ENCODE data around the gene ARHGEF18. TPM values are rescaled to one million over a fixed set of nuclear protein-coding genes. Genes with fewer than 3 reads are reported as not detected.

ARHGEF18 gene
- polyA plus RNA-seq, 3 donors = 9.1 to 17.1 (median 12.7) TPM

DNA sequence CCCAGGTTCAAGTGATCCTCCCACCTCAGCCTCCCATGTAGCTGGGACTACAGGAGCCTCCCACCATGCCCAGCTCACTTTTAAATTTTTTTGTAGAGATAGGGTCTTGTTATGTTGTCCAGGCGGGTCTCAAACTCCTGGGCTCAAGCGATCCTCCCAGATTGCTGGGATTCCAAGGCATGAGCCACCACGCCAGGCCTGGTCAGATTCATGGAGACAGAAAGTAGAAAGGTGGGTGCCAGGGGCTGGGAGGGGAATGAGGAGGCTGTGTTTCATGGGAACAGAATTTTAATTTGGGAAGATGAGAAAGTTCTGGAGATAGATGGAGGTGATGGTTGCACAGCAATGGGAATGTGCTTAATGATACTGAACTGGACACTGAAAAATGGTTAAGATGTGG, 22.3 kb downstream of the ARHGEF18 start:
- WGBS, 3 donors = 88 to 94% (median 94%) methylated on average over 3 of the region's 3 CpGs

DNA sequence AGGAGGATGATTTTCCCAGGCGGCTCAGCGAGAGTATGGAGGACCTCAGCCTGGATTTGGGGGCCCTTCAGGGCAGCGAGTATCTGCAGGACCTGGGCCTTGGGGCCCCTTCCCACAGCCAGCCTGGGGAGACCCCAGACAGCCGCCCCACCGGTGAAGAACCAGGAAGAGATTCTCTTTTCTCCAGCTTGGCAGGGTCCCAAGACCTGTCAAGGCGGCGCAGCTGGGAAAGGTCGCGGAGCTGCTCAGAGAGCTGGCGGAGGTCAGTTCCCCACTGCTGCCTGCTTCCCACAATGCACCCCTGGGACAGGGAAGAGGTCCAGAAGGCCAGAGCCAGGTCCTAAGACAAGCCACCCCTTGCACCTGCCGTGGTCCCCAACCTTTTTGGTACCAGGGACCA, 24.1 kb downstream of the ARHGEF18 start:
- WGBS, 3 donors = 75 to 85% (median 84%) methylated on average over 9 to 11 of the region's 11 CpGs
- no peak overlapping the region for H3K27ac ChIP-seq (ENCODE audit: low read depth, low read length)

More for the DNA sequence above, 22.3 kb downstream of the ARHGEF18 start:
- no peak overlapping the region for H3K27ac ChIP-seq (ENCODE audit: low read depth, low read length)

DNA sequence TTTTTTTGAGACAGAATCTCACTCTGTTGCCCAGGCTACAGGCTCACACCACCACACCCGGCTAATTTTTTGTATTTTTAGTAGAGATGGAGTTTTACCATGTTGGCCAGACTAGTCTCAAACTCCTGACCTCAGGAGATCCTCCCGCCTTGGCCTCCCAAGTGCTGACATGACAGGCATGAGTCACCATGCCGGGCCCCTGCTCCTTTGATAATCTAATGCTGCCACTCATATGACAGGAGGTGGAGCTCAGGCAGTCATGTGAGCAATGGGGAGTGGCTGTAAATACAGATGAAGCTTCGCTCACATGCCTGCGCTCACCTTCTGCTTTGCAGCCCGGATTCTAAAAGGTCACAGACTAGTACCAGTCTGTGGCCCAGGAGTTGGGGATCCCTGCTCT, 25.1 kb downstream of the ARHGEF18 start:
- no peak overlapping the region for H3K27ac ChIP-seq (ENCODE audit: low read depth, low read length)

DNA sequence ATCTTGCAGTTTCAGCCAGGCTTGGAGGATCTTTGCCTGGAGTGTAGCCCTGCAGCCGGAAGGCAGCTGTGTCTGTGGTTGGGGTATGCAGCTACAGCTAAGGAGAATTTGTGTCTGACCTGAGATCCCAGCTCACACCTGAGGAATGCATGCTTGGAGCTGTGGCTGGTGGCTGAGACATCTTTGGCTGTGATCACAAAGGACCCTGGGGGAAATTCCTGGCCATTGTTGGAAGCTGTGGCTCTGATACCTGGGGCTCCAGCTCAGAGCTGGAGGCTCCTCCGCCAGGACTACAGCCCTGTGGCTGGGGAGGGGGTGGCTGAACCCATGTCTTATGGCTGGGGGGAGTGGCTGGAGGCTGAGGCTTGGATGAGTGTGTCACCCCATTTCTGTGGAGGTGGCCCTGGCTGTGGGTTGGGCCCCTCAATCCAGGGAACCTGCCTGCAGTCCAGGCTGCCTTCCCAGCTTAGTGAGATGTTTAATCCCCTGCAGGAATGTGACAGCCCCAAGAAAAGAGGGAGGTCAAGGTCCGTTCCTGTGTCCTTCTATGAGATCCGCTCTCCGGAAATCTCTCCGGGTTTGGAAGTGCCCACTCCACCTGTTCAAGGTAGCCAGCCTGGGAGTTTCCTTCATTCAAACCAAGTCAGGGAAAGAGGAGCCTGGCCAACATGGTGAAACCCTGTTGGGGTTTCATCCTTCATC, 27.6 kb downstream of the ARHGEF18 start:
- 82 to 96% (median 93%) methylated on average over 6 of the region's 6 CpGs for WGBS, 3 donors
- H3K27ac ChIP-seq (ENCODE audit: low read depth, low read length) = no peak overlapping the region

More for the DNA sequence above, 25.1 kb downstream of the ARHGEF18 start:
- 83 to 84% (median 84%) methylated on average over 6 of the region's 6 CpGs for WGBS, 3 donors

DNA sequence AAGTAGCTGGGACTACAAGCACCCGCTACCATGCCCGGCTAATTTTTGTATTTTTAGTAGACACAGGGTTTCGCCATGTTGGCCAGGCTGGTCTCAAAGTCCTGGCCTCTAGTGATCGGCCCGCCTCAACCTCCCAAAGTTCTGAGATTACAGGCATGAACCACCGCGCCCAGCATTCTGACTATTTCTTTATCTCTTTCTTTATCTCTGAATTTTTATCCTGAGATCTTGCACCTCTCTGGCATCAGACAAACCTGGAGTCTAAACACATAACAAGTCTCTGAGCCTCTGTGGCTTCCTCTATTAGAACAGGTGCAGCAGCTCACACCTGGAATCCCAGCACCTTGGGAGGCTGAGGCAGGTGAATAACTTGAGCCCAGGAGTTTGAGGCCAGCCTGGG, 28.5 kb downstream of the ARHGEF18 start:
- WGBS, 3 donors = 95 to 98% (median 97%) methylated on average over 7 of the region's 7 CpGs
- no peak overlapping the region for H3K27ac ChIP-seq (ENCODE audit: low read depth, low read length)

DNA sequence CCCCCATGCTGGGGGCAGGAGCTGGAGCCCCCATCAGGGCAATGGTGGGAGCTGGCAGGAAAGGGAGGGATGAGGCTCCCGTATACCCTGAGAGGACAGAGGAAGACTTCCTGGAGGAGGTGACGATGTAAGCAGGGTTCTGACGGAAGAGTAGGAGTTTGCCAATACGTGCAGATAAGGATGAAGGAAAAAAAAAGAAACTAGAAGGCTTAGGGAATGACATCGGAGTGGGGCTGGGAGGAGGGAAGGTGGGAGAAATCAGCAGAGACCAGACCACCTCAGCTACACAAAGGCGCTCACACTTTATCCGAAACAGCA, 32.3 kb downstream of the ARHGEF18 start:
- WGBS, 3 donors = 83 to 90% (median 84%) methylated on average over 7 of the region's 7 CpGs
- no peak overlapping the region for H3K27ac ChIP-seq (ENCODE audit: low read depth, low read length)

DNA sequence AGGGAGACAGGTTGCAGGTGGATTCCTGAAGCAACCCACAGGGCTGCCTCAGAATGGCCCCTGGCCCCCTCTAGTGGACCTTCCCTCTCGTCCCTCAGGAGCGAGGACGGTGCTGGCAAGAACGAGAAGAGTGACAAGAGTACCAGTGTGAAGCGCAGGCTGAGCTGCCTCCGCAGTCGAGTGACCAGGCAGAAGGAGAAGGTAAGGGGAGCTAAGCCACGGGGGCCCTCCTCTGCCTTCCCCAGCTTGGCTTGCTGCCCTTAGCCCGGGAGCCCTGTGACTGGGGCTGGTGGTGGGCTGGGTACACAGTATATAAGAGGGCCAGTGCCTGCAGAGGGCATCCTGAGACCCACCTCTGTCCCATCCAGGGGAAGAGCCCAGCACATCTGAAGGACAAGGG, 34.0 kb downstream of the ARHGEF18 start:
- H3K27ac ChIP-seq (ENCODE audit: low read depth, low read length) = no peak overlapping the region
- 69 to 77% (median 70%) methylated on average over 6 to 9 of the region's 9 CpGs for WGBS, 3 donors

DNA sequence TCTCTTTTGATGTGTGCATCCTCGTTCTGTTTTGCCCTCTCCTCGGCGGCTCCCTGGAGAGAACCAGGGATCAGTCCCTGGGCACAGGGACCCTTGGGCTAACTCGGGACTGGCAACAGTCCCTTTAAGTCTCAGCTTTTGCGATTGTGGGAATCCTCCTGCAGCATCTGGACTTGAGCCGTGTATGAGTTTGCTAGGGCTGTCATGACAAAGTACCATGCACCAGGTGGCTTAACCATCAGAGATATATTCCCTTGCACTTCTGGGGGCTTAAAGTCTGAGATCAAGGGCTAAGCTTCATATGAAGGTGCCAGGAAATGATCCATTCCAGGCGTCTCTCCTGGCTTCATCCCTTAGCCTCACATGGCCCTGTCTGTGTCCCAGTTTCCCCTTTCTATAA, 34.5 kb downstream of the ARHGEF18 start:
- no peak overlapping the region for H3K27ac ChIP-seq (ENCODE audit: low read depth, low read length)
- 82 to 84% (median 83%) methylated on average over 7 of the region's 7 CpGs for WGBS, 3 donors

DNA sequence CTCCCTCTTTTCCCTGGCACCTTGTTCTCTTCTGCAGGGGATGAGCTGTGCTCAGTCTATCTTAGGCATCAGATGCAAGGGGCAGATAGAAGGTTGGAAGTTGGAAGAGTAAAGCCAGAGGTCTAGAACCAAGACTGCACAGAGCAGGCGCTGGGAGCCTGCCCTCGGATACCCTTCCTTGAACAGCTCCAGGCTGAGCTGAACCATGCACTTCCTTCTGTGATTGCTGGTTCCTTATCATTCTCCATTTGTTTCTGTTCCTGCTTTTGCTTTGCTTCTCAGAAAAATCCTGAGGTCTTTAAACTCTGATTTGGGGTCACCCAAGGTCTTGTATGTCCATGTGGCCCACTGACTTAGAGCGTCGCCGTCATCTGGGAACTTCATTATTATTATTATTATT, 36.3 kb downstream of the ARHGEF18 start:
- 85 to 96% (median 87%) methylated on average over 5 of the region's 5 CpGs for WGBS, 3 donors

DNA sequence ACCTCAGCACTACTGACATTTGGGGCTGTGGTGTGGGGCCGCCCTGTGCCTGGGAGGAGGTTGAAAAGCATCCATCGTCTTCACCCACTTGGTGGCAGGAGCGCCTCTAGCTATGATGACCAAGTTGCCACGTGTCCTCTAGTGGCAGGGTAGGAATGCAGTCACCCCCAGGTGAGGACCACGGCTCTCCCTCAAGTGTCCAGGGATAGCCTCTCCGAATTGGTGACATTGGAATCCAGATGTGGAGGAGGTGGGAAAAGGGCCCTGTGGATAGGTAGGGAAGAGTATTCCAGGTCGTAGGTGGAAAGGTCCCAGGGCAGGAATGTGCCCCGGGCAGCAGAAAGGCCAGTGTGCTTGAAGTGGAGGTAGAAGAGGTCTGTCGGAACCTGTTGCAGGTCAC, 37.6 kb downstream of the ARHGEF18 start:
- WGBS, 3 donors = 68 to 70% (median 69%) methylated on average over 9 of the region's 9 CpGs

More for the DNA sequence above, 36.3 kb downstream of the ARHGEF18 start:
- H3K27ac ChIP-seq (ENCODE audit: low read depth, low read length) = no peak overlapping the region

DNA sequence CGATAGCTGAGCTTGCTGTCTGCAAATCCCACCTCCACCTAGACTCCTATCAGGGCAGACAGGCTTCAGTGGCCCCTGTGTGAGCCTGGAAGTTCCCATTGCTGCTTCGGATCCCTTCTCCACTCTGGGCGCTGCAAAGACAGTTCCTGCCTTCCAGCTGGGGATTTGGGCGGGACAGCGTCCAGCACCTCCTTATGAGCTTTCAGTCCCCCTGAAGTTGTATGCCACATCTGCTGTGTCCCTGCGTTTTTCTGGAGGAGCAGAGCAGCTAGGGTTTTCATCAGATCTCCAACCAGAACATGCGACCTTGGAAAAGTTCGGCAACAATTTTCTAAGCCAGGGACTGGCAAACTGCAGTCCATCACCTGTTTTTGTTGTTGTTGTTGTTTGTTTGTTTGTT, 38.0 kb downstream of the ARHGEF18 start:
- no peak overlapping the region for H3K27ac ChIP-seq (ENCODE audit: low read depth, low read length)
- WGBS, 3 donors = 80 to 91% (median 88%) methylated on average over 8 of the region's 8 CpGs

More for the DNA sequence above, 37.6 kb downstream of the ARHGEF18 start:
- H3K27ac ChIP-seq (ENCODE audit: low read depth, low read length) = no peak overlapping the region

DNA sequence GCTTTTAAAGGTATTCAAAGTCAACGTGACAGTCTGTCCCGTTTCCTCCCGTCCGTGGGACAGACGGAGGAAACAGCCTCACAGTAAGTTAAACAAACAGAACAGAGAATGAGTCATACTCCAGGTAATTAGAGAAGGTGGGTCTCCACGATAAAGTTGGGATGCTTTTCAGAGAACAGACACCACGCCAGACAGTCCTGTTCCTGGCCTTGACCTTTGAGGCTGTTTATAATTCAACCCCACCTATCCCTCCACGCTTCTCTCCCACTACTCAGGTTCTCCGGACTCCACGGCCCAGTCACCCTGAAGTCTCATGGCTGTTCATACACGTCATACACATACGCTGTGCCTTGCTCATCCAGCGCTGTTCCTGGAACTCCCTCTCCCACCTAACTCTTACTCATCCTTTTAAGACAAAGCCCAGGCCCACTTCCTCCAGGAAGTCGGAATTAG, 42.5 kb downstream of the ARHGEF18 start:
- no peak overlapping the region for H3K27ac ChIP-seq (ENCODE audit: low read depth, low read length)
- whole genome bisulfite sequencing, 3 donors = 50 to 76% (median 70%) methylated on average over 14 of the region's 14 CpGs

DNA sequence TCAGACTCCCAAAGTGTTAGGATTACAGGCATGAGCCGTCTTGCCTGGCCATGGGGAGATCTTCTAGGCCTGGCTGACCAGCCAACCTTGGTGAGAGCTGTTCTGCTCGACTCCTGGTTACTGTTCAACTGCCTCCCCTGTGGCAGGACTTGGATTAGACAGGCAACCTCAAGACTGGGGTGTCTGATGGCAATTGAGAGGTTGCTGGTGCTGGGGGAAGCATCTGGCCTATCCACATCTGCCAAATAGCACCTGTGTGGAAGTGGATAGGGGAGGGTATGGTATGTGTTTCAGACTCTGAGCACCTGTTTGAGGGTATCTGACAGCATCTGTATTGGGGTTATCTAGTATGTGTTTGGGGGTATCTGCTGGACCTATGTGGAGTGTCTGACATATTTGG, 44.7 kb downstream of the ARHGEF18 start:
- no peak overlapping the region for H3K27ac ChIP-seq (ENCODE audit: low read depth, low read length)
- WGBS, 3 donors = 47 to 72% (median 48%) methylated on average over 2 of the region's 2 CpGs

DNA sequence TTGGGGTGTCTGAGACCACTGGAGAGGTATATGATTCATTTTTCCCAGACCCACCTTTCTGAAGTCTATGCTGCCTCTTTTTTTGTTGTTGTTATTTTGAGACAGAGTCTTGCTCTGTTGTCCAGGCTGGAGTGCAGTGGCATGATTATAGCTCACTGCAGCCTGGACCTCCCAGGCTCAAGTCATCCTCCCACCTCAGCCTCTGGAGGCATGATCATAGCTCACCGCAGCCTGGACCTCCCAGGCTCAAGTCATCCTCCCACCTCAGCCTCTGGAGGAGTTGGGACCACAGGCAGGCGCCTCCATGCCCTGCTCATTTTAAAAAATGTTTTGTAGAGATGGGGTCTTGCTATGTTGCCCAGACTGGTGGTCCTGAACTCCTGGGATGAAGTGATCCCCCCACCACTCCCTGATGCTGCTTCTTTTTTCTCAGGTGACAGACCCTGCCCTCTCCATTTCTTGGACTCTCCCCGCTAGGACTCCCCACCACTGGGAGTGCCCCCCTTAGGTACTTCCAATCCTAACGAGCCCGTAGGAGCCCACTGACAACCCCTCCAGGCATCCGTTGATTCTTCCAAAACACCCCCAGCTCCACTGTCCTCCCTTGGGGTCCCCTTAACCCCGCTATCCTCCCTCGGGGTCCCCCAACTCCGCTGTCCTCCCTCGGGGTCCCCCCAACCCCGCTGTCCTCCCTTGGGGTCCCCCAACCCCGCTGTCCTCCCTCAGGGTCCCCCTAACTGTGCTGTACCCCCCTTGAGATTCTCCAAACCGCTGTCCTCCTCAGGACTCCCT, 45.4 kb downstream of the ARHGEF18 start:
- WGBS, 3 donors = 19 to 21% (median 19%) methylated on average over 13 of the region's 13 CpGs
- no peak overlapping the region for H3K27ac ChIP-seq (ENCODE audit: low read depth, low read length)

DNA sequence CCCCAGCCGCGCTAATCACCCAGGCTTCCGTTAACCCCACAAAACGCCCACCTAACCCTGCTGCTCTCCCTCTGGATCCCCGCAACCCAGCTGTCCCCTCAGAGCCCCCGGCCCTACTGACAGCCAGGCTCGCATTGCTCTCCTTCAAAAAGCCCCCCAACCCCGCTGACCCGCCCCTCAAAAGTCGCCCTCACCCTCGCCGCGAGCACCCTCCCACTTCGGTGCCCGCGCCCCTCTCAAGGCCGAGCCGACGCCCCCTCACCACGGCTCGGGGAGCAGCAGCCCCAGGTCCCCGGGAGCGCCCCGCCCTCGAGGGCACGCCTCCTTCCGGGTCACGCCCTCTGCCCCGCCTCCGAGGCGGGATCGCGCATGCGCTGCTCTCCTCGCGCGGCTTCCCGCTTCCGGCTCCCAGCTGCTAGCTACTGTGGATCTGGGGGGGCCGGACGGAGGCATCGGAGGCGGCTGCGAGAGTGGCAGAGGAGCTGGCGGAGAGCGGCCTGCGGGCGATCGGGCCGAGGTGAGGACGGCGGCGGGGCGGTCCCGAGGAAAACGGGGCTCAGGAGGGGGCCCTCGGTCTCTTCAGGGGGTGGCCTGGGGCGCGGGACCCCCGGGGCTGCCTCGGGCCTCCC, 46.1 kb downstream of the ARHGEF18 start:
- 0 to 1% (median 1%) methylated on average over 49 to 61 of the region's 61 CpGs for WGBS, 3 donors

DNA sequence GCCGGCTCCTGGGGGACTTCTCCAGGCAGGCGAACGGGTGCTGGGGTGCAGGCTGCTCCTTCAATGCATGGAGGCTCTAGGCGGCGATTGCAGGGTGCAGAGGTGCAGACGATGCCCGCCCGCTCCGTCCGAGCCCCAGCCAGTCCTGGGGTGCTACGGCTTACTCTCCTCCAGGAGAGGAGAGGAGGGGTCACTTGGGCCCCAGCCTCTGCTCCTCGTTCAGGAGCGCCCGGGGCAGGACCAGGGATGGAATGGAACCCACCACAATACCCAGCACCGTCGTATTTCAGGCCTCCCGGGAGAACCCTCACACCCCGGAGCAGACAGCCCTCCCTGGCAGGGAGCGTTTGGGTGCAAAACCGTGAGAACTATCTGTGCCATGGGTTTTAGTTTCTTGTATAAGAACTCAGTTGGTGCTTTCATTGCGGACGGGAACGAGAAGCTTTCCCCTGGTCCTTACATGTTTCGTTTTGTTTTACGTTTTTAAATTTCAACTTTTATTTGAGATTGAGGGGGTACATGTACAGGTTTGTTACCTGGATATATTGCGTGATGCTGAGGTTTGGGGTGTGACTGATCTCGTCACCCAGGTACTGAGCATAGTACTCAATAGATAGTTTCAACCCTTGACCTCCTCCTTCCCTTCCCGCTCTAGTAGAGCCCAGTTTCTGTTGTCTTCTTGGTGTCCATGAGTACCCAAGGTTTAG, 46.8 kb downstream of the ARHGEF18 start:
- H3K27ac ChIP-seq (ENCODE audit: low read depth, low read length) = no peak overlapping the region
- whole genome bisulfite sequencing, 3 donors = 3 to 7% (median 6%) methylated on average over 28 of the region's 28 CpGs

More for the DNA sequence above, 46.1 kb downstream of the ARHGEF18 start:
- no peak overlapping the region for H3K27ac ChIP-seq (ENCODE audit: low read depth, low read length)

DNA sequence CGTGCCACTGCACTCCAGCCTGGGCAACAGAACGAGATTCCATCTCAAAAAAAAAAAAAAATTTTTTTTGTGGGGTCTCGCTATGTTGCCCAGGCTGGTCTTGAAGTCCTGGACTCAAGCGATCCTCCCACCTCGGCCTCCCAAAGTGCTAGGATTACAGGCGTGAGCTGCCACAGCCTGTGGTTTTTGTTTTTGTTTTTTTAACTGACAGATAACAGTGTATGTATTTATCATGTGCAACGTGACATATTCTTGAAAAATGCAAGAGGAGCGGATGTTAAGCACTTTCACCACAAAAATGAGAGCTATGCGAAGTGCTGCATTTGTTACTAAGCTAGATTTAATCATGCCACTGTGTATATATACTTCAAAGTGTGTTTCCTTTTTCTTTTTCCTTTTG, 49.0 kb downstream of the ARHGEF18 start:
- H3K27ac ChIP-seq (ENCODE audit: low read depth, low read length) = no peak overlapping the region
- WGBS, 3 donors = 91 to 96% (median 96%) methylated on average over 9 of the region's 9 CpGs
